Activated CD8-positive, alpha-beta T cell treated with anti-CD3 and anti-CD28 coated beads, Interleukin-2, amount 10 ng/mL, durations not matched to agents 7 days and 5 days (primary cell): ENCODE data around the gene BABAM2. TPM values are rescaled to one million over a fixed set of nuclear protein-coding genes. Genes with fewer than 3 reads are reported as not detected.
"Not testable (repeated sequence)": the region's sequence is repeated elsewhere in the genome, so short reads cannot be mapped to it uniquely, and the experiment has no call there.

Experiments used
- ATAC-seq: fragments of 150-1000 bp; cut with Tn5 transposase; one replicate; pipeline ENCODE4 v1.10.0; 2021; ENCODE audit warnings: moderate library complexity
- CTCF ChIA-PET: fragments of 350-600 bp; sonication (Branson Sonifier 250); formaldehyde crosslinking; loops from one replicate; lab custom pipeline; 2021; ENCODE audit warnings: antibody characterized with exemption; lab: Charles Lee
- POLR2A ChIA-PET: fragments of 350-600 bp; sonication (Branson Sonifier 250); formaldehyde crosslinking; loops from one replicate; lab custom pipeline; 2021; ENCODE audit warnings: antibody characterized with exemption; lab: Charles Lee
- DNase-seq: peaks from one replicate; pipeline ENCODE4 v3.0.0-alpha.2; 2020
- H3K27ac Mint-ChIP-seq: one replicate; pipeline ENCODE4 v1.8.0; 2021; ENCODE audit warnings: mild to moderate bottlenecking, mixed read lengths
- H3K27me3 Mint-ChIP-seq: one replicate; pipeline ENCODE4 v1.8.0; 2021; ENCODE audit warnings: low read depth, mixed read lengths
- H3K36me3 Mint-ChIP-seq: one replicate; pipeline ENCODE4 v1.8.0; 2021; ENCODE audit warnings: low read depth, mixed read lengths
- H3K4me1 Mint-ChIP-seq: one replicate; pipeline ENCODE4 v1.8.0; 2021; ENCODE audit warnings: low read depth, mixed read lengths
- H3K4me3 Mint-ChIP-seq: one replicate; pipeline ENCODE4 v1.8.0; 2021; ENCODE audit warnings: mild to moderate bottlenecking, mixed read lengths
- H3K9me3 Mint-ChIP-seq: one replicate; pipeline ENCODE4 v1.8.0; 2022; ENCODE audit warnings: mixed read lengths; ENCODE audit not compliant: insufficient read depth
- total RNA-seq, 2 experiments: library from RNA; stranded (reverse); gene quantifications; one replicate each; pipeline ENCODE4 v1.2.3, GENCODE V29; 2021

The BABAM2 gene
- total RNA-seq, 2 experiments from 2014 or later = 47.0 to 49.0 TPM

DNA sequence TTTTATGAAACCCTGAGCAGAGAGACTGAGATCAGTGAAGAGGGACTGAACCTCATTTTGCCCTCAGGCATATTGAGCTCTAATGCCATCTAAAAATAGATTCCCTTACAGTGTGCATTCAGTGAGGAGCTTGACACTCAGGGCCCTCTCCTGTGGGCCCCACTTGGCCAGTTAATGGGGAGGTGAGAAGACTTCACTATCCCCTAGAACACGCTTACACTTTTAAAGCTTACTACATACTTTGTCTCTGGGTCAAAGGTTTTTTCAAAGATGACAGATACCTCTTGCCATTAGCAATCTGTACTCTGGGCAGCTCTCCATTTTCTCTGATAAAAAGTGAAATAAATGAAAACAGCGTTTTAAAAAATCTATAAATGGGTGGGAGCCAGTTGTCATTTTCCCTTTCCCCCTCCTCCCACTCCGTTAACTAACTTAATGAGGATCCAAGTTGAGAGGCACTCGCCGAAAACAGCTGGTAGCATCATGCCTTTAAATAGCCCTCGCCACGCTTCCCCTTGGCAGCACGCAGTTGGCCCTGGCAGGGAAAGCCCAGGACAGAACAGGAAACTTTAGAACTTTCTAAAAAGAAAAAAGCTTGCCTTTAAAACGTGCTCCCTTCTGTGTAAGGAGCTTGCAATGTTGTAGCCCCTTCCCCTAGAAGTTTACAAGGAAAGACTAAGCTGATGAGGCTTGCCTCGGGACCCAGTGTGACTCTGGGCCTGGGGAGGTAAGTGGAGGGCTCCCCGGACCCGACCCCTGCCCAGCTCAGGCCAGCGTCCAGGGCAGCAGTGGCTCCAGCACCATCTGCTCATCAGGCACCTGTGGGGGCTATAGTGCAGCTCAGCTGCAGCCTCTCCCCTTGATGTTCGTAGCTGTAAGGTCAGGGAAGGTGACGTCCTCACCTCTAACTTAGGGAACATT, 443.3 kb downstream of the BABAM2 start:
- peaks cover 8% of the 10 kb centered on the region for H3K36me3 Mint-ChIP-seq
- ChIA-PET POLR2A (no interaction called here), CTCF (no interaction called here)
- peaks cover 9% of the 10 kb centered on the region for H3K4me1 Mint-ChIP-seq
- no peak for DNase-seq
- H3K27me3 Mint-ChIP-seq = no peaks in the 10 kb centered on the region
- H3K27ac Mint-ChIP-seq = no peak overlapping the region
- no peak overlapping the region for H3K4me3 Mint-ChIP-seq
- ATAC-seq = no peak
- no peaks in the 10 kb centered on the region for H3K9me3 Mint-ChIP-seq

GRCh38 chr2:28334527-28334894, 444.0 kb downstream of the BABAM2 start:
- DNase-seq (no peak), ATAC-seq (no peak)
- ChIA-PET CTCF (no interaction called here), POLR2A (no interaction called here)
- H3K27me3 Mint-ChIP-seq = no peaks in the 10 kb centered on the region
- peaks cover 9% of the 10 kb centered on the region for H3K4me1 Mint-ChIP-seq
- no peak overlapping the region for H3K27ac Mint-ChIP-seq
- no peak overlapping the region for H3K4me3 Mint-ChIP-seq
- H3K9me3 Mint-ChIP-seq = no peaks in the 10 kb centered on the region
- peaks cover 2% of the 10 kb centered on the region for H3K36me3 Mint-ChIP-seq

- H3K36me3 Mint-ChIP-seq, H3K4me3 Mint-ChIP-seq, DNase-seq, H3K27ac Mint-ChIP-seq, H3K27me3 Mint-ChIP-seq, ATAC-seq, H3K4me1 Mint-ChIP-seq, H3K9me3 Mint-ChIP-seq, POLR2A ChIA-PET: not testable (repeated sequence)
- CTCF ChIA-PET = interaction anchor here (1.5 kb wide), 1 partner anchor 30 kb away, joined by 3 read pairs; no protein-coding TSS in a partner anchor
Observed at GRCh38 chr2:28335265-28335664, 444.7 kb downstream of the BABAM2 start.

DNA sequence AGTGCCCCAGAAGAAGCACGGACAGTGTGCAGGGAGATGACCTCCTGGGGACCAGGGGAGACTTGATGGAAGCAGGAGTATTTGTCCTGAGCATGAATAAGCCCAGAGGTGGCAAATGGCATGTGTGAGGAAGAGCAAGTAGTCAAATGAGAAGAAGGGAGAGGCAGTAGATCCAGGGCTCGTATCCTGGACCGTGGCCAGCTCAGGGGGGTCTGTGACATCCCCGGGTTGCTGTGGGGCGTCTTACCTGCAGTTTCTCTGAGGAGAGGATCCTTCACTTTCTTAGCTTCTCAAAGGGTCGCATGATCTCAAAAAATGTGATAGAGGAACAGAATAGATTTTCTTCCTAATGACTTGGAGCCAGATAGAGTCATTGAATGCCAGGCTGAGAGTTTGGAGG, 445.1 kb downstream of the BABAM2 start:
- Mint-ChIP-seq H3K36me3 (no peaks in the 10 kb centered on the region), H3K4me1 (peaks cover 9% of the 10 kb centered on the region), H3K27me3 (no peaks in the 10 kb centered on the region), H3K9me3 (no peaks in the 10 kb centered on the region), H3K27ac (no peak overlapping the region), H3K4me3 (no peak overlapping the region)
- no peak for DNase-seq
- CTCF ChIA-PET = interaction anchor here (1.5 kb wide), 1 partner anchor 29 kb away, joined by 3 read pairs; no protein-coding TSS in a partner anchor
- POLR2A ChIA-PET = no interaction called here
- ATAC-seq = no peak

DNA sequence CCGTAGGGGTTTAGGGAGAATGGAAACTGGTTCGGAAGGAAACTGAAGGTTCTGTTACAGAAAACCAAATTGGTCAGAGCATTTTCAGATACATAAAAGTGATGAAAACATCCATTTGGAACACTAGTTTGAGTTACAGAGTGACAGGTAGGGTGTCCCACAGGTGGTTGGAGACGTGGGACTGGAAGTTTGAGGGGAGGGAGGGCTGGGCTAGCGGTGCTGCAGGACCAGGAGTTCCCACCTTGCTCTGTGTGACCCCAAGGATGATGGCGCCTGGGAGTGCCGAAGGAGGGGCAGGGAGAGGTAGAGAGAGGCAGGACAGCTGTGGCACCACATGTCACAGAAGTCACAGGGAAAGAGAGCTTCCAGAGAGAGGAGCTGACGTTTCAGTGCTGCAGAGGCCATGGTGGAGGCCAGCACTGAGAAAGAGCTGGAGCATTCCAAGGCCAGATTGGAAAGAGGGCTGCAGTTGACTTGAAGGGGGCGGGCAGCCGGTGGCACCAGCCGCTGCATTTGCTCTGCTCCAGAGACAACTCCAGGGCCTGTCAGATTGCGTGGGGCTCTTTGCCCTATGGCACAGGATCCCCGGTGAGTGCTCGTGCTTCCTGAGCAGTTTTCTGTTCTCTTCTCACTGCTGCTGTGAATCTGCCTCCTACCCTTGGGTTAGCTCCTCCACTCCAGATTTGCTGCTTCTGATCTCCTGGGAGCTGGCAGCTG, 445.9 kb downstream of the BABAM2 start:
- POLR2A ChIA-PET = no interaction called here

GRCh38 chr2:28336982-28337627, 446.6 kb downstream of the BABAM2 start:
- no peaks in the 10 kb centered on the region for H3K27me3 Mint-ChIP-seq
- H3K36me3 Mint-ChIP-seq = no peaks in the 10 kb centered on the region
- H3K4me1 Mint-ChIP-seq = peaks cover 9% of the 10 kb centered on the region
- H3K4me3 Mint-ChIP-seq = no peak overlapping the region
- DNase-seq (no peak), ATAC-seq (no peak)
- ChIA-PET POLR2A (no interaction called here), CTCF (no interaction called here)
- no peak overlapping the region for H3K27ac Mint-ChIP-seq
- H3K9me3 Mint-ChIP-seq = no peaks in the 10 kb centered on the region

More for the DNA sequence above, 445.9 kb downstream of the BABAM2 start:
- H3K27me3 Mint-ChIP-seq = no peaks in the 10 kb centered on the region
- peak overlapping the region; percentile 39 for H3K27ac Mint-ChIP-seq
- DNase-seq = no peak
- no peaks in the 10 kb centered on the region for H3K36me3 Mint-ChIP-seq
- H3K4me3 Mint-ChIP-seq = no peak overlapping the region
- CTCF ChIA-PET = interaction anchor here (1.5 kb wide), 1 partner anchor 28 kb away, joined by 3 read pairs; no protein-coding TSS in a partner anchor
- H3K4me1 Mint-ChIP-seq = peaks cover 9% of the 10 kb centered on the region
- H3K9me3 Mint-ChIP-seq = no peaks in the 10 kb centered on the region
- no peak for ATAC-seq

DNA sequence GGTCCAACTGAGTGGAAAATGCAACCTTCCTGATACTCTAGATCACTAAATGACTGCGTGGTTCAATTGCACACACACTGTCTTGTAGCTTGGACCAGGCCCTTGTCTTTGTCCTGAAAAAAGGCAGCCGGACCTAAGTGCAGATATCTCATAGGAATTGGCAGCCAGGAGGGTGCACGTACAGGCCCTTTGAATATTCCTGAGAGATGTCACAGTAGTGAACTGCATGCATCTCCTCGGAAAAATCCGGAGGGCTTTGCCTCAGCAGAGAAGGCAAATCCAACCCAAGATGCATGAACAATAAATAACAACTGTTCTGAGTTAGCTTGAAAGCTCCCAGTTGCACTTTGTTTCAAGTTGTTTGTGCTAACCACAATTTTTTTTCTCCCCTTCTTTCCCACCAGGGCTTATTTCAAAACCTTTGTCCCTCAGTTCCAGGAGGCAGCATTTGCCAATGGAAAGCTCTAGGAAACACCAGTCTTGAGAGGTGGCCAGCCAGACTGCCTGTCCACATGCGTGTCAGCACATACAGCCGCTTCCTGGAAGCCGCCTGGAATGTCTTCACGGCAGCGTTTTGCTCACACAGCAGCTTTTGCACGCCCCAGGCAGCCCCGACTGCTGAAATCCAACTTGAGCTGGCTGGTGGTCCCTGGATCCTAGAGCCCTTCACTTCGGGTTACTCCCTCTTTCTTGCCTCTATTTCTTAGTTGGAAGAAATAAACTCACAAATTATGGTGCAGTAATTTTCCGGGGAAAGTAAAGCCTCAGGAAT, 447.7 kb downstream of the BABAM2 start:
- POLR2A ChIA-PET = no interaction called here
- CTCF ChIA-PET = no interaction called here
- ATAC-seq = no peak

DNA sequence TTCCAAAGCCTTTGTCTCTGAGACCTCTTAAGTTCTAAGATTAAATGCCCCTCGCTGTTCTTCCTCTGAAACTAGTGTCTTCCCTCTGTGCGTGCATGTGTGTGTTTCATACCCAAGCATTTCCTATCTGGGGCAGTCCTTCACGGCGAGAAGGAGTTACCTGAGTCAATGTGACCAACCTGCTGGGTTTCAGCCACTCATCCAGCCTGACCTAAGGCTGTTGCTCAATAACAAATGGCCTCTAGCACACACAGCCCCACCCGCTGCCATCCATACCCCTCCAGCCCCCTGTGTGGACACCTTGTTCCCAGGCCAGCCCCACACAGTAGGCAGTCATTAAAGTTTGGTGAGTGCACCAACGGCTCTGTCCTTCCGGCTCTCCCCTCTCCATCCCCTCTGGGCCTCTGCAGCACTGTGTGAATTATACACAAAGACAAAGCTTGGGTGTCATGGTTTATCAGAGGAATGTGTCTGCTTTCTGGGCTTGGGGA, 448.3 kb downstream of the BABAM2 start:
- Mint-ChIP-seq H3K4me3 (no peak overlapping the region), H3K9me3 (no peaks in the 10 kb centered on the region), H3K36me3 (no peaks in the 10 kb centered on the region), H3K27ac (no peak overlapping the region), H3K27me3 (no peaks in the 10 kb centered on the region), H3K4me1 (peaks cover 9% of the 10 kb centered on the region)
- ChIA-PET POLR2A (no interaction called here), CTCF (no interaction called here)
- DNase-seq = no peak
- no peak for ATAC-seq

More for the DNA sequence above, 447.7 kb downstream of the BABAM2 start:
- DNase-seq = no peak
- Mint-ChIP-seq H3K27me3 (no peaks in the 10 kb centered on the region), H3K36me3 (no peaks in the 10 kb centered on the region), H3K4me3 (no peak overlapping the region), H3K27ac (no peak overlapping the region), H3K4me1 (peaks cover 9% of the 10 kb centered on the region), H3K9me3 (no peaks in the 10 kb centered on the region)

DNA sequence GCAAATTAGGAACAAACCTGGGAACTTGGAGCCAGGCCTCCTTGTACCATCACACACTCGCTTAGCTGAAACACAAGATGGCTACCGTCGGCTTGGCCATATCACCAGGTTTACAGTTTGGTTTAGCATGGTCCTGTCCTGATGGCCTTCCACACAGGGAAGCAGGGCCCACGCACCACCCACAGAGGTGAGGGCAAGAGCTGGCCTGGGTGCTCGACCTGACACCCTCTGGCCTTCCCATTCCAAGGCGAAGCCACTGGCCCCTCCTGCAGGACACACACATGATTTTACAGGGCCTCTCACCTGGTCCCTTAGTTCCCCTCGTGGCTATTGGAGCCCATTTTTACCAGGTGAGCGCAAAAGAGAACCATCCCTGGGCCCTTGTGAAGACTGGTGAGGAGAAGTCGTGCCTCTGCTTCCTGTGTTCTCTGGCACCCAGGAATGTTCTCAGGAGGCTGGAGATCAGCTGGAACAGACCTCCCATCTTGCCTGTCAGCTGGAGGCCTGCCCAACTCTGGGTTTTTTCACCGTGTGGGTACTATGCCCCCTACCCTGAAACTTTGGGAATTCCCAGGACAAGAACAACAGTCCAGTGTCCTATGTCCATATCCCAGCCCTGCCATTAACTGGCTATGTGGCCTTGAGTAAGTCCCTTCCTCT, 449.1 kb downstream of the BABAM2 start:
- H3K36me3 Mint-ChIP-seq = no peaks in the 10 kb centered on the region
- ATAC-seq (no peak), DNase-seq (no peak)
- no peak overlapping the region for H3K27ac Mint-ChIP-seq
- no peaks in the 10 kb centered on the region for H3K27me3 Mint-ChIP-seq
- H3K9me3 Mint-ChIP-seq = no peaks in the 10 kb centered on the region
- CTCF ChIA-PET = interaction anchor here (0.9 kb wide), 1 partner anchor 184 kb away, joined by 3 read pairs; no protein-coding TSS in a partner anchor
- POLR2A ChIA-PET = no interaction called here
- peaks cover 9% of the 10 kb centered on the region for H3K4me1 Mint-ChIP-seq
- H3K4me3 Mint-ChIP-seq = no peak overlapping the region

- ChIA-PET POLR2A (no interaction called here), CTCF (no interaction called here)
- ATAC-seq (no peak), DNase-seq (no peak)
- Mint-ChIP-seq H3K27me3 (no peaks in the 10 kb centered on the region), H3K4me3 (no peak overlapping the region), H3K36me3 (no peaks in the 10 kb centered on the region), H3K27ac (no peak overlapping the region), H3K4me1 (peaks cover 9% of the 10 kb centered on the region), H3K9me3 (no peaks in the 10 kb centered on the region)
Observed at GRCh38 chr2:28340312-28341202, 450.0 kb downstream of the BABAM2 start.
